ENCODE data around the gene TRMT2B.

GRCh38 chrX:101022020-101022419 is 29.9 kb downstream of the TRMT2B start:
- TF ChIP-seq CTCF (conservative IDR thresholded peaks at IDR 0.05; ENCODE audit: low read length): no peak
- TF ChIP-seq EZH2phosphoT487 (IDR thresholded peaks at IDR 0.05; ENCODE audit: borderline replicate concordance, low read depth, low read length): no peak

All from OCI-LY7 (cell line).